Measurements from ENCODE around the gene MYRIP.
"Not testable (repeated sequence)": the region's sequence is repeated elsewhere in the genome, so short reads cannot be mapped to it uniquely, and the experiment has no call there.

The MYRIP gene

DNA sequence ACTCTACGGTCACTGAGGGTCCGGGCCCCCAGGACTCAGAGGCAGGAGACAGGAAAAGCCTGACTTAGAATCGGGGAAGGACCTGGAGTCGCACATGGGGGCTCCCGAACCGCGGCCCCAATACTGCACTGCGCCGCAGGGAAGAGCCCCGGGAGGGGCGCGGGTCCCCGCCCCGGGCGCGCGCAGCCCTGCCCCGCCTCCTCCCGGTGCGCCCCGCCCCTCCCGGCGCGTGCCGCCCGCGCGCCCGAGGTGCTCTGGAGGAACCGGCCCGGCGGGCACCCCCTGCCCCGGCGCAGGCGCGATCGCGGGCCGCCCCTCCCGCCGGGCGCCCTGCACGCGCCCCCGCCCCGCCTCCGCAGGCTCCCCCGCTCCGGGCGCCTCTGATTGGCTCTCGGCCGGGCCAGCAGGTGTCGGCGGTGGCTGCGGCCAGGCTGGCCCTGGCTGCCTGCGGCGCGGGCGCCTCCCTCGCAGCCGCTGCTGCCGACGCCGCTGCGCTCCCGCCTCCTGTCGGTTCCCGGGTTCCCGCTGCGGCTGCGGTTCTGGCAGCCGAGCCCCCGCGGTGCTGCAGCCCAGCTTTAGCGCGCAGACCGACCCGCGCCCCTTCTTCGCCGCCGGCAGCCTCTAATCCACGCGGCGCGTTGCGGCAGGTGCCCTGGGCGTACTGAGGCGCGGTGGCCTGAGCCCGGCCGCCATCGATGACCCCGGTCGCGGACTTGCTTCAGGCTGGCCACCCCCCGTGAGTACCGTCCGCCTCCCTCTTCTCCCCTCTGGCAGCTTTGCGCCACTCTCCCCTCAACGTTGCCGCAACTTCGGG is at the start of gene MYRIP:
Gene MYRIP, plus strand, starts transcription at position 429 of the 814 bp plus-strand sequence. CDS start 91,208 bp downstream, outside the sequence.
- DNase-seq (ENCODE audit: low read depth, low spot score), result peak; percentile 67

- DNase-seq (ENCODE audit: low read depth, low spot score), result no peak
Measured at GRCh38 chr3:39760325-39760724, 49.1 kb upstream of the MYRIP start.

- DNase-seq (ENCODE audit: low read depth, low spot score), result no peak
Measured at GRCh38 chr3:39762537-39763070, 46.8 kb upstream of the MYRIP start.

- DNase-seq (ENCODE audit: low read depth, low spot score), result no peak
Measured at GRCh38 chr3:39763390-39763789, 46.0 kb upstream of the MYRIP start.

GRCh38 chr3:39765575-39765974 is 43.8 kb upstream of the MYRIP start:
- no peak for DNase-seq (ENCODE audit: low read depth, low spot score)

- no peak for DNase-seq (ENCODE audit: low read depth, low spot score)
Measured at GRCh38 chr3:39766433-39766832, 43.0 kb upstream of the MYRIP start.

DNA sequence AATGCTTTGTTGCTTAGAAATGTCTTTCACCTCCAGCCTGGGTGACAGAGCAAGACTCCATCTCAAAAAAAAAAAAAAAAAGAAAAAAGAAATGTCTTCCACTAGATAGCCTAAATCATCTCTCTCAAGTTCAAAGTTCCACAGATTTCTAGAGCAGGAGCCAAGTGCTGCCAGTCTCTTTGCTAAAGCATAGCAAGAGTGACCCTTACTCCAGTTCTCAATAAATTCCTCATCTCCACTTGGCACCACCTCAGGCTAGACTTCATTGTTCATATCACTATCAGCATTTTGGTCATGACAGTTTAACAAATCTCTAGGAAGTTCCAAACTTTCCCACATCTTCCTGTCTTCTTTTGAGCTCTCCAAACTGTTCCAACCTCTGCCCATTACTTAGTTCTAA is 42.5 kb upstream of the MYRIP start:
- DNase-seq (ENCODE audit: low read depth, low spot score), result not testable (repeated sequence)

GRCh38 chr3:39778168-39778567 is 31.2 kb upstream of the MYRIP start:
- DNase-seq (ENCODE audit: low read depth, low spot score), result not testable (repeated sequence)

DNA sequence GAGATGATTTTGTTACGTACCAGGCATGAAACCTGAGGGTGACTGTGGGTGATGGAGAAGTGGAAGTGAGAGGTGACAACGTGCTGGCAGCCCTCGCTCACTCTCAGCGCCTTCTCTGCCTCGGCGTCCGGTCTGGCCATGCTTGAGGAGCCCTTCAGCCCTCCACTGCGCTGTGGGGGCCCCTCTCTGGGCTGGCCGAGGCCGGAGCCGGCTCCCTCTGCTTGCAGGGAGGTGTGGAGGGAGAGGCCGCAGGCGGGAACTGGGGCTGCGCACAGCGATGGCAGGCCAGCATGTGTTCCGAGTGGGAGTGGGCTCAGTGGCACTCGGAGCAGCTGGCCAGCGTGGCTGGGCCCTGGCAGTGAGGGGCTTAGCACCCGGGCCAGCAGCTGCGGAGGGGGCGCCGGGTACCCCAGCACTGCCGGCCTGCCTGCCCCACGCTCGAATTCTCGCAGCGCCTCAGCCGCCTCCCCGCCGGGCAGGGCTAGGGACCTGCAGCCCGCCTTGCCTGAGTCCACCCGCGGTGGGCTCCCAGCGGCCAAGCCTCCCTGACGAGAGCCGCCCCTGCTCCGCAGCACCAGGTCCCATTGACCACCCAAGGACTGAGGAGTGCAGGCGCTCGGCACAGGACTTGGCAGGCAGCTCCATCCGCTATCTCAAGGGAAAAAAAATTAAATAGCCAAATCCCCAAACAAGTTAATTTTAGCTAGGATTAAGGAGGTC is 29.7 kb upstream of the MYRIP start:
- DNase-seq (ENCODE audit: low read depth, low spot score), result no peak

- DNase-seq (ENCODE audit: low read depth, low spot score), result no peak
Measured at GRCh38 chr3:39780352-39780751, 29.1 kb upstream of the MYRIP start.

DNA sequence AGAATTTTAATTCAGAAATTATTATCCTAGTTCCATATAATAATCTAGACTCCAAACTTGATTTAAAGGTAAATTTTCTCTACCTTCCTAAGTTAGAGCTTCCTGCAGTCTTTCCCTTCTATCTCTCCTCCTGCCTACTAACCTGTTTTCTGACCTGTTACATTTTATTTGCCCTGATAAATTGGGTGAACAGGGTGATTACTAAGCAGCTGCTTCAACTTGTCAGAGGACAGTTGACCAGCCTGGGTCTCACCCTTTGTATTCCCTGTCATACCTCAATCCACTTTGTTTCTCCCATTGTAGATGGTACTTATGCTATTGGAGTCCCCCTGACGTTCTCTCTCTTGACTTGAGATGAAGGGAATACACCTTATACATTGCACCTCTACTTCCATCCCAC is 28.4 kb upstream of the MYRIP start:
- no peak for DNase-seq (ENCODE audit: low read depth, low spot score)

DNA sequence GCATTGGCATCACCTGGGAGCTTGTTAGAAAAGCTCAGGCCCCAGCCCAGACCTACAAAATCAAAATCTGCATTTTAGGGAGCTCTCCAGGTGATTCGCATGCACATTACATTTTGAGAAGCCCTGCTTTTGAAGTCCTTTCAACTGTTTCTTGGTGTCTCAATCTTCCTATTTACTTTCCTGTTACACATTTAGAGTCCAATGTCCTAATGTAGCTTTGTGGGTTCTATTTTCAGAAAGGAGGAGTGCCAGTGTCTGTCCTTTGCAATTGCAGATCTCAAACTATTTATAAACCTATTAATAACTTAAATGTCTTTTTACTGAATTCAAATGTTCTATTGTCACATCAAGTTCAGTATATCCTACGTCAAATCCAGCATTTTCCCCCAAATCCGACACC is 27.8 kb upstream of the MYRIP start:
- DNase-seq (ENCODE audit: low read depth, low spot score), result no peak

GRCh38 chr3:39783680-39784079 is 25.7 kb upstream of the MYRIP start:
- DNase-seq (ENCODE audit: low read depth, low spot score), result no peak

- DNase-seq (ENCODE audit: low read depth, low spot score), result no peak
Measured at GRCh38 chr3:39784922-39785321, 24.5 kb upstream of the MYRIP start.

- no peak for DNase-seq (ENCODE audit: low read depth, low spot score)
Measured at GRCh38 chr3:39788128-39788883, 21.1 kb upstream of the MYRIP start.

GRCh38 chr3:39791603-39792002 is 17.8 kb upstream of the MYRIP start:
- DNase-seq (ENCODE audit: low read depth, low spot score), result no peak

- no peak for DNase-seq (ENCODE audit: low read depth, low spot score)
Measured at GRCh38 chr3:39794880-39795279, 14.5 kb upstream of the MYRIP start.

GRCh38 chr3:39801216-39801615 is 8.2 kb upstream of the MYRIP start:
- DNase-seq (ENCODE audit: low read depth, low spot score), result no peak

DNA sequence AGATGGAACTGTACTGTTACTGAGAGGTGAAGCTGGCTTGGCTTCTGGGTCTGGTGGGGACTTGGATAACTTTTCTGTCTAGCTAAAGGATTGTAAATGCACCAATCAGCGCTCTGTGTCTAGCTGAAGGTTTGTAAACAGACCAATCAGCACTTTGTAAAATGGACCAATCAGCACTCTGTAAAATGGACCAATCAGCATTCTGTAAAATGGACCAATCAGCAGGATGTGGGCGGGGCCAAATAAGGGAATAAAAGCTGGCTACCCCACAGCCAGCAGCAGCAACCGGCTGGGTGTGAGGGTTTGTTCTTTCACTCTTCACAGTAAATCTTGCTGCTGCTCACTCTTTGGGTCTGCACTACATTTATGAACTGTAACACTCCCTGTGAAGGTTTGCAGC is 6.9 kb upstream of the MYRIP start:
- DNase-seq (ENCODE audit: low read depth, low spot score), result not testable (repeated sequence)

GRCh38 chr3:39803956-39804355 is 5.5 kb upstream of the MYRIP start:
- no peak for DNase-seq (ENCODE audit: low read depth, low spot score)

GRCh38 chr3:39804951-39805350 is 4.5 kb upstream of the MYRIP start:
- no peak for DNase-seq (ENCODE audit: low read depth, low spot score)

DNA sequence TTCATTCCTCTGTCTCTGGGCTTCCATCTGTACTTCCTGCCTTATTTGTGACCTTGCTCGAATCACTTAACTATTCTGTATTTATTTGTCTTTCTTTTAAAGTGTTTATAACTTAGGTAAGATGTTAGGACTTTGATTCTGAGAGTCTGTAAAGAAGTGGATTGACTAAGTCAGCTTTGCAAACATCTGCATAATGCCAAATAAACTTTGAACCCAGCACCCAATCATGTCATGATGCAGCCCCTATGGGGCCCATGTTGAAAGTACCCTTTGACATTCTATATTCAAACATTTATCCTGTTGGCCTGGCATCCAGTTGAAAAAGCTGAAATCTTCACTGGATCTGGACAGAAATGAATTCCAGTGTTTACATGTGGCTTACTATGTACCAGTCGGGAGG is 3.8 kb upstream of the MYRIP start:
- DNase-seq (ENCODE audit: low read depth, low spot score), result no peak

Measured in astrocyte of the hippocampus (primary cell).